Activated CD4-positive, alpha-beta T cell treated with anti-CD3 and anti-CD28 coated beads, Interleukin-2, amount 50 U/mL, for 16 hours (primary cell): Measurements from ENCODE around the gene HEXB.
"Not testable (repeated sequence)": the region's sequence is repeated elsewhere in the genome, so short reads cannot be mapped to it uniquely, and the experiment has no call there.

ENCODE experiments used
- DNase-seq: peaks from one replicate; pipeline ENCODE4 v3.0.0-alpha.2; 2020

HEXB gene

GRCh38 chr5:74660140-74660539, 24.9 kb upstream of the HEXB start:
- no peak for DNase-seq

- DNase-seq = no peak
These were observed 24.2 kb upstream of the HEXB start for GRCh38 chr5:74660873-74661272.

- no peak for DNase-seq
These were observed 20.5 kb upstream of the HEXB start for GRCh38 chr5:74664551-74664950.

- no peak for DNase-seq
These were observed 19.8 kb upstream of the HEXB start for GRCh38 chr5:74665273-74665672.

GRCh38 chr5:74665816-74666215, 19.2 kb upstream of the HEXB start:
- no peak for DNase-seq

GRCh38 chr5:74667396-74667795, 17.6 kb upstream of the HEXB start:
- no peak for DNase-seq

- DNase-seq = no peak
These were observed 15.2 kb upstream of the HEXB start for GRCh38 chr5:74669821-74670220.

GRCh38 chr5:74670396-74671038, 14.5 kb upstream of the HEXB start:
- no peak for DNase-seq

GRCh38 chr5:74672215-74672877, 12.7 kb upstream of the HEXB start:
- no peak for DNase-seq

GRCh38 chr5:74673011-74673790, 11.8 kb upstream of the HEXB start:
- DNase-seq = no peak

- DNase-seq = not testable (repeated sequence)
These were observed 8.6 kb upstream of the HEXB start for GRCh38 chr5:74676466-74676865.

GRCh38 chr5:74678123-74678522, 6.9 kb upstream of the HEXB start:
- not testable (repeated sequence) for DNase-seq

- DNase-seq = not testable (repeated sequence)
These were observed 5.7 kb upstream of the HEXB start for GRCh38 chr5:74679300-74679699.

GRCh38 chr5:74679966-74680365, 5.1 kb upstream of the HEXB start:
- DNase-seq = no peak

GRCh38 chr5:74685979-74686631, 1.1 kb downstream of the HEXB start:
- DNase-seq = peak; percentile 12

- DNase-seq = no peak
These were observed 2.1 kb downstream of the HEXB start for GRCh38 chr5:74686962-74687751.

GRCh38 chr5:74693191-74693590, 8.2 kb downstream of the HEXB start:
- no peak for DNase-seq

GRCh38 chr5:74717596-74717995, 32.6 kb downstream of the HEXB start:
- DNase-seq = no peak

GRCh38 chr5:74722271-74722670, 37.2 kb downstream of the HEXB start:
- DNase-seq = no peak

- DNase-seq = no peak
These were observed 40.3 kb downstream of the HEXB start for GRCh38 chr5:74725331-74725730.

- no peak for DNase-seq
These were observed 51.7 kb downstream of the HEXB start for GRCh38 chr5:74736759-74737158.

- no peak for DNase-seq
These were observed 53.4 kb downstream of the HEXB start for GRCh38 chr5:74738406-74738805.

GRCh38 chr5:74748742-74749141, 63.7 kb downstream of the HEXB start:
- not testable (repeated sequence) for DNase-seq
